ENCODE data around the gene CDKN3. TPM values are rescaled to one million over a fixed set of nuclear protein-coding genes. Genes with fewer than 3 reads are reported as not detected.
"Not testable (repeated sequence)": the region's sequence is repeated elsewhere in the genome, so short reads cannot be mapped to it uniquely, and the experiment has no call there.

The CDKN3 gene
- total RNA-seq, 2 donors from 2014 or later = 92.0 to 121 TPM

- not testable (repeated sequence) for DNase-seq; H3K27me3 Mint-ChIP-seq (ENCODE audit: low read depth); H3K27ac Mint-ChIP-seq; H3K4me3 Mint-ChIP-seq; H3K4me1 Mint-ChIP-seq (ENCODE audit: low read depth); H3K36me3 Mint-ChIP-seq (ENCODE audit: insufficient read depth in 2 of 2); ATAC-seq (replicated peaks in 1 of 2)
- peaks cover 8 to 11% of the 10 kb centered on the region in 2 donors for H3K9me3 Mint-ChIP-seq
Measured at GRCh38 chr14:54456820-54457608, 60.2 kb downstream of the CDKN3 start.

- Mint-ChIP-seq H3K27me3 (ENCODE audit: low read depth) (no peaks in the 10 kb centered on the region), H3K4me3 (no peak overlapping the region), H3K9me3 (peaks cover 8 to 11% of the 10 kb centered on the region in 2 donors), H3K36me3 (ENCODE audit: insufficient read depth in 2 of 2) (peaks cover 4 to 7% of the 10 kb centered on the region in 2 donors), H3K27ac (no peak overlapping the region), H3K4me1 (ENCODE audit: low read depth) (no peaks in the 10 kb centered on the region)
- ATAC-seq (replicated peaks in 1 of 2) = no peak
- no peak for DNase-seq
Measured at GRCh38 chr14:54457609-54457996, 60.8 kb downstream of the CDKN3 start.

GRCh38 chr14:54458536-54458935 is 61.7 kb downstream of the CDKN3 start:
- H3K36me3 Mint-ChIP-seq (ENCODE audit: insufficient read depth in 2 of 2) = not testable (repeated sequence)

GRCh38 chr14:54459106-54459505 is 62.3 kb downstream of the CDKN3 start:
- Mint-ChIP-seq H3K27me3 (ENCODE audit: low read depth) (peaks cover 6% of the 10 kb centered on the region), H3K9me3 (peaks cover 8 to 11% of the 10 kb centered on the region in 2 donors), H3K36me3 (ENCODE audit: insufficient read depth in 2 of 2) (peaks cover 4 to 7% of the 10 kb centered on the region in 2 donors), H3K27ac (no peak overlapping the region), H3K4me1 (ENCODE audit: low read depth) (no peaks in the 10 kb centered on the region), H3K4me3 (no peak overlapping the region)
- no peak for DNase-seq
- no peak for ATAC-seq (replicated peaks in 1 of 2)

More at GRCh38 chr14:54458536-54458935, 61.7 kb downstream of the CDKN3 start:
- not testable (repeated sequence) for DNase-seq; H3K27me3 Mint-ChIP-seq (ENCODE audit: low read depth); H3K27ac Mint-ChIP-seq; H3K4me1 Mint-ChIP-seq (ENCODE audit: low read depth); ATAC-seq (replicated peaks in 1 of 2); H3K4me3 Mint-ChIP-seq
- peaks cover 8 to 11% of the 10 kb centered on the region in 2 donors for H3K9me3 Mint-ChIP-seq

- Mint-ChIP-seq H3K4me1 (ENCODE audit: low read depth) (no peaks in the 10 kb centered on the region), H3K27ac (no peak overlapping the region), H3K36me3 (ENCODE audit: insufficient read depth in 2 of 2) (peaks cover 7% of the 10 kb centered on the region in 2 donors), H3K27me3 (ENCODE audit: low read depth) (peaks cover 6% of the 10 kb centered on the region), H3K9me3 (peaks cover 9 to 11% of the 10 kb centered on the region in 2 donors), H3K4me3 (no peak overlapping the region)
- DNase-seq (no peak), ATAC-seq (replicated peaks in 1 of 2) (peak; percentile 27 to 50)
Measured at GRCh38 chr14:54462048-54462447, 65.2 kb downstream of the CDKN3 start.

GRCh38 chr14:54465654-54466053 is 68.8 kb downstream of the CDKN3 start:
- Mint-ChIP-seq H3K4me3 (no peak overlapping the region), H3K27ac (no peak overlapping the region), H3K36me3 (ENCODE audit: insufficient read depth in 2 of 2) (peaks cover 11% of the 10 kb centered on the region in 2 donors), H3K27me3 (ENCODE audit: low read depth) (peaks cover 6% of the 10 kb centered on the region), H3K9me3 (peaks cover 7% of the 10 kb centered on the region in 2 donors), H3K4me1 (ENCODE audit: low read depth) (no peaks in the 10 kb centered on the region)
- DNase-seq (no peak), ATAC-seq (replicated peaks in 1 of 2) (no peak)

- H3K27ac Mint-ChIP-seq = no peak overlapping the region
- peaks cover 6% of the 10 kb centered on the region for H3K27me3 Mint-ChIP-seq (ENCODE audit: low read depth)
- no peaks in the 10 kb centered on the region for H3K4me1 Mint-ChIP-seq (ENCODE audit: low read depth)
- ATAC-seq (replicated peaks in 1 of 2) (no peak), DNase-seq (no peak)
- peaks cover 11% of the 10 kb centered on the region in 2 donors for H3K36me3 Mint-ChIP-seq (ENCODE audit: insufficient read depth in 2 of 2)
- peaks cover 7% of the 10 kb centered on the region in 2 donors for H3K9me3 Mint-ChIP-seq
- H3K4me3 Mint-ChIP-seq = no peak overlapping the region
Measured at GRCh38 chr14:54467280-54467679, 70.5 kb downstream of the CDKN3 start.

Other genes starting within 250 kb of the CDKN3 start
- 10 to 100 TPM; 86.7 to 92.2 TPM for gene CNIH1, start 44.4 kb downstream of the CDKN3 start, total RNA-seq
- 10 to 100 TPM; 29.9 to 34.4 TPM for gene GMFB, start 92.0 kb downstream of the CDKN3 start, total RNA-seq
- gene CGRRF1, start 112.9 kb downstream of the CDKN3 start, total RNA-seq = 10 to 100 TPM; 21.4 to 22.5 TPM
- gene SAMD4A, start 170.1 kb downstream of the CDKN3 start, total RNA-seq = 10 to 100 TPM in 1 of 2 donors, 1 to 10 TPM in 1; 8.2 to 10.1 TPM

Measured in activated T-cell treated with anti-CD3 and anti-CD28 coated beads, Interleukin-2, amount 50 U/mL, for 72 hours (primary cell).